AG04450 (cell line): ENCODE data around the gene NUTM2D. TPM values are rescaled to one million over a fixed set of nuclear protein-coding genes. Genes with fewer than 3 reads are reported as not detected.
"Not testable (repeated sequence)": the region's sequence is repeated elsewhere in the genome, so short reads cannot be mapped to it uniquely, and the experiment has no call there.

Source experiments
- CTCF ChIA-PET: fragments of 300-600, 350-600 bp; formaldehyde crosslinking; extraction: SDS; loops from one replicate; lab custom pipeline; 2022; ENCODE audit warnings: antibody characterized with exemption, inconsistent platforms; lab: Charles Lee
- POLR2A ChIA-PET: fragments of 350-600 bp; formaldehyde crosslinking; extraction: SDS; loops from one replicate; lab custom pipeline; 2021; ENCODE audit warnings: antibody characterized with exemption, inconsistent platforms; lab: Yijun Ruan, JAX
- DNase-seq: peaks from one replicate; pipeline ENCODE4 v3.0.0-alpha.2; 2011; ENCODE audit warnings: low read depth, low spot score
- H3K27ac ChIP-seq: one replicate; pipeline ENCODE4 v1.5.1; 2012; ENCODE audit warnings: low read depth, low read length, control low read depth
- H3K27me3 ChIP-seq: one replicate; pipeline ENCODE4 v1.6.0; 2012; ENCODE audit warnings: low read length; ENCODE audit not compliant: control insufficient read depth, insufficient read depth
- H3K4me3 ChIP-seq: 2 replicates; pipeline ENCODE4 v1.5.1; 2011; ENCODE audit warnings: mild to moderate bottlenecking, low read depth, low read length, control low read depth
- H3K9me3 ChIP-seq: 2 replicates; pipeline ENCODE4 v1.5.1; 2012; ENCODE audit warnings: low read length; ENCODE audit not compliant: control insufficient read depth, insufficient read depth
- polyA minus RNA-seq: library from RNA; depleted of rRNA, polyadenylated mRNA; stranded (reverse); fragments of >200 nt; gene quantifications from 2 replicates; pipeline ENCODE4 v1.2.3, GENCODE V29; 2011; rRNA and poly(A)+ RNA removed
- polyA plus RNA-seq: library from polyadenylated mRNA; depleted of rRNA; stranded (reverse); fragments of >200 nt; gene quantifications from 2 replicates; pipeline ENCODE4 v1.2.3, GENCODE V29; 2011; rRNA removed

Gene NUTM2D
- polyA plus RNA-seq (0.78 TPM in 2 replicates), polyA minus RNA-seq (0.78 and 1.1 TPM in 2 replicates)

GRCh38 chr10:87357444-87357843, at the start of gene NUTM2D:
TSS of gene NUTM2D (plus strand) at chr10:87357744. CDS start at chr10:87358266, 522 bp downstream.
- H3K27me3 ChIP-seq, POLR2A ChIA-PET, H3K9me3 ChIP-seq, H3K4me3 ChIP-seq, DNase-seq, CTCF ChIA-PET, H3K27ac ChIP-seq: not testable (repeated sequence)

- H3K4me3 ChIP-seq, POLR2A ChIA-PET, H3K9me3 ChIP-seq, H3K27me3 ChIP-seq, CTCF ChIA-PET, DNase-seq, H3K27ac ChIP-seq: not testable (repeated sequence)
These were observed 48.8 kb upstream of the NUTM2D start for GRCh38 chr10:87308702-87309101.

GRCh38 chr10:87309657-87310056, 47.9 kb upstream of the NUTM2D start:
- H3K4me3 ChIP-seq, H3K9me3 ChIP-seq, CTCF ChIA-PET, POLR2A ChIA-PET, H3K27me3 ChIP-seq, H3K27ac ChIP-seq, DNase-seq: not testable (repeated sequence)

GRCh38 chr10:87311521-87311920, 46.0 kb upstream of the NUTM2D start:
- H3K4me3 ChIP-seq, POLR2A ChIA-PET, H3K27ac ChIP-seq, H3K9me3 ChIP-seq, DNase-seq, H3K27me3 ChIP-seq, CTCF ChIA-PET: not testable (repeated sequence)

- H3K27ac ChIP-seq, CTCF ChIA-PET, H3K27me3 ChIP-seq, DNase-seq, H3K4me3 ChIP-seq, H3K9me3 ChIP-seq, POLR2A ChIA-PET: not testable (repeated sequence)
These were observed 43.7 kb upstream of the NUTM2D start for GRCh38 chr10:87313649-87314359.

- H3K27ac ChIP-seq, CTCF ChIA-PET: not testable (repeated sequence)
These were observed 43.1 kb upstream of the NUTM2D start for GRCh38 chr10:87314360-87314973.

DNA sequence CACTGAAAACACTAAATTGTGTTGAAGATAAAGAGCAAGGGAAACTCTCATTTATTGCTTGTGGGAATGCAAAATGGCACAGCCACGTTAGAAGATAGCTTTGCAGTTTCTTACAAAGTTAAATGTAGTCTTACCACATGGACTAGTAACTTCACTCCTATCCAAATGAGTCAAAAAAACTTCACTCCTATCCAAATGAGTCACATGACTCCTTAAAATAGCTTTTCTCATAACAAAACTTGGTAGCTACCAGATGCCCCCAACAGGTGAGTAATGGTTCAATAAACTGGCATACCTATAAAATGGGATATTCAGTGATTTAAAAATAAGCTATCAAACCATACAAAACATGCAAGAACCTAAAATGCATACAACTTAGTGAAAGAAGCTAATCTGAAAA, 36.0 kb upstream of the NUTM2D start:
- H3K27me3 ChIP-seq, H3K9me3 ChIP-seq, CTCF ChIA-PET, POLR2A ChIA-PET, DNase-seq, H3K27ac ChIP-seq, H3K4me3 ChIP-seq: not testable (repeated sequence)

More at GRCh38 chr10:87314360-87314973, 43.1 kb upstream of the NUTM2D start:
- POLR2A ChIA-PET, H3K4me3 ChIP-seq, H3K9me3 ChIP-seq, H3K27me3 ChIP-seq, DNase-seq: not testable (repeated sequence)

- H3K27ac ChIP-seq, DNase-seq, POLR2A ChIA-PET, H3K27me3 ChIP-seq, H3K9me3 ChIP-seq, H3K4me3 ChIP-seq, CTCF ChIA-PET: not testable (repeated sequence)
These were observed 33.0 kb upstream of the NUTM2D start for GRCh38 chr10:87324559-87324958.

DNA sequence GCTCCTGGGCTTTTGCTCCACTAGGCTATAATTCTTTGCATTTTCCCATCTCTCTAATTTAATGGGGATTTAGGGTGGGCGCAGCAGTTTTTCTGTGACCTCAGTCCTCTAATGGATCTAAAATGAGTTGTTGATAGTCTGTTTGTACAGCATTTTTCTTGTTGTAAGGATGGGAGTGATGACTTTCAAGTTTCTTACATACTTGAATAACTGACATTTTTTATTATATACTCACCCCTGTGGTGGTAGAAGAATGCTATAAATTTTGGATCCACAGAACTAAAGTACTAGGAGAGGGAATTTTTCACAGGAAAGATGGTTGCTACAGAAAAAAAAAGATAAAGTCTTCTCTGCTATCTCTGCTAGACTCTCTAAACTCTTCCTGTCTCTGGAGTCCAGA, 29.6 kb upstream of the NUTM2D start:
- H3K9me3 ChIP-seq, POLR2A ChIA-PET, H3K27ac ChIP-seq, DNase-seq, H3K27me3 ChIP-seq, H3K4me3 ChIP-seq, CTCF ChIA-PET: not testable (repeated sequence)

GRCh38 chr10:87329131-87329530, 28.4 kb upstream of the NUTM2D start:
- DNase-seq, CTCF ChIA-PET, H3K27me3 ChIP-seq, H3K27ac ChIP-seq, POLR2A ChIA-PET, H3K9me3 ChIP-seq, H3K4me3 ChIP-seq: not testable (repeated sequence)

DNA sequence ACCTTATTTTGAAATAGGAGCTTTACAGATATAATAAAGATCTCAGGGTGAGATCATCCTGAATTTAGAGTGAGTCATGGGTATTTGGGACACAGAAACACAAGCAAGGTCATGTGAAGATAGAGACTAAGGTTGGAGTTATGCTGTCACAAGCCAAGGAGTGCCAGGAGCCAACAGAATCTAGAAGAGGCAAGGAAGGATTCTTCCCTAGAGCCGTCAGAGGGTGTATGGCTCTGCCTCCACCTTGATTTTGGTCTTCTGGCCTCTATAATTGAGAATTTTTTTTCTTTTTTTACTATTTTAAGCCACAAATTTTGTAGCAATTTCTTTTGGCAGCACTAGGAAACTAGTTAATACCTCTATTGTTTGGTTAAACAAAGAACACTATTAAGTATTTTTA, 24.9 kb upstream of the NUTM2D start:
- H3K27me3 ChIP-seq, CTCF ChIA-PET, H3K9me3 ChIP-seq, POLR2A ChIA-PET, H3K4me3 ChIP-seq, H3K27ac ChIP-seq, DNase-seq: not testable (repeated sequence)

DNA sequence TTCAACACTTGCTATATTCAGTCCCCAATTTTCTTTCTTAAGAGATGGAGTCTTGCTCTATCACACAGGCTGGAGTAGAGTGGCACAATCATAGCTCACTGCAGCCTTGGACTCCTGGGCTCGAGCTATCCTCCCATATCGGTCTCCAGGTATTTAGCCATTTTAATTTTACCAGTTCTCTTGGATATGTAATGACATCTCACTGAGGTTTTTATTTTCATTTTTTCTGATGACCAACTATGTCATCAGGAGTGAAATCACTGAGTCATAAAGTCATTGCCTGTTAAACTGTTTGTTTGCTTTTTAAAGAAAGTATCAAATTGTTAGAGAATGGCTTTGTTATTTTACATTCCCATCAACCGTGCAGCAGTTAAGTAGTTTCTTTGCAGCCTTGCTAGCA, 17.1 kb upstream of the NUTM2D start:
- H3K4me3 ChIP-seq, POLR2A ChIA-PET, DNase-seq, CTCF ChIA-PET, H3K9me3 ChIP-seq, H3K27ac ChIP-seq, H3K27me3 ChIP-seq: not testable (repeated sequence)
